ENCODE data around the gene RAPGEF3.
A peak's percentile ranks its signal among the peaks of the same experiment; 100 is the strongest.

The RAPGEF3 gene

DNA sequence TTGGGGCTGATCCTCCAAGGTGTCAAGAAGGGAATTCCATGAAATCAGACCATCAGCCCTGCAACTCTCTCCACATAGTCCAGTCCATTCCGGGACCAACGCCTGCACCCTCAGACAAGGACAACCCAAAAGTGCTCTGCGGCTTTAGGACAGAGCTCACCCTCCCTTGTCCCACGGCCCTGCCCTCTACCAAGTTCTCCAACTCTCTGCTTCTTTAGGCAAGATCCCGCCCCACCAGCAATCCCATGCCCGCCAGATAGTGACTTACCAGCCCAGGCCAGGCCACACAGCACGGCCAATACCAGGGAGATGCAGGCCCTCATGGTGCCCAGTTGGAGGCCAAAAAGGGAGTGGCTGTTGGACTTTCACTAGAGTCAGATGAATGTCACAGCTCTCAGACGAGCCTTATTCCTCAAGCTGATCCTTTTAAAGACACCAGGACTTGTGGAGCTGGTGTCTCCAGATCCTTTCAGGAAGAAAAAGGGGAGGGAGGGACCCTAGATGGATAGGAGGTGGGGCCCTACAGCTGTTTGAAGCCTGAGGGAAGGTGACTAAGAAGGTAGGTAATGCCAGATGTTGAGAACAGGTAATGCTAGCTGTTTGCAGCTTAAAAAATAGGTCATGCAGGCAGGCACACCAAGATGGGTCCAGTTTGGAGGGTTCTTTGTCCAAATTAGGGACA lies 33.4 kb downstream of the RAPGEF3 start, which contains the start of gene ENDOU:
Gene ENDOU (minus strand): TSS at position 400 of the 682 bp plus-strand sequence. CDS start 77 bp downstream, at position 323.
- H3K27ac ChIP-seq (ENCODE audit: insufficient read depth, low read length, poor library complexity, severe bottlenecking): no peak within 1 kb of the TSS
- H3K4me1 ChIP-seq (ENCODE audit: control insufficient read depth, insufficient read depth, low read length, poor library complexity, severe bottlenecking): peaks cover 6% of the 10 kb centered on the region
- no peaks in the 10 kb centered on the region for H3K9me3 ChIP-seq (ENCODE audit: control insufficient read depth, low read length)
- no peak for DNase-seq
- H3K36me3 ChIP-seq (ENCODE audit: control insufficient read depth, insufficient read depth, low read length): no peaks in the 10 kb centered on the region
- H3K4me3 ChIP-seq (ENCODE audit: insufficient read depth, low read depth, low read length, poor library complexity, severe bottlenecking): no peak within 1 kb of the TSS
- no peaks in the 10 kb centered on the region for H3K27me3 ChIP-seq (replicated peaks; ENCODE audit: control insufficient read depth, insufficient read depth, low read length, poor library complexity, severe bottlenecking)

DNA sequence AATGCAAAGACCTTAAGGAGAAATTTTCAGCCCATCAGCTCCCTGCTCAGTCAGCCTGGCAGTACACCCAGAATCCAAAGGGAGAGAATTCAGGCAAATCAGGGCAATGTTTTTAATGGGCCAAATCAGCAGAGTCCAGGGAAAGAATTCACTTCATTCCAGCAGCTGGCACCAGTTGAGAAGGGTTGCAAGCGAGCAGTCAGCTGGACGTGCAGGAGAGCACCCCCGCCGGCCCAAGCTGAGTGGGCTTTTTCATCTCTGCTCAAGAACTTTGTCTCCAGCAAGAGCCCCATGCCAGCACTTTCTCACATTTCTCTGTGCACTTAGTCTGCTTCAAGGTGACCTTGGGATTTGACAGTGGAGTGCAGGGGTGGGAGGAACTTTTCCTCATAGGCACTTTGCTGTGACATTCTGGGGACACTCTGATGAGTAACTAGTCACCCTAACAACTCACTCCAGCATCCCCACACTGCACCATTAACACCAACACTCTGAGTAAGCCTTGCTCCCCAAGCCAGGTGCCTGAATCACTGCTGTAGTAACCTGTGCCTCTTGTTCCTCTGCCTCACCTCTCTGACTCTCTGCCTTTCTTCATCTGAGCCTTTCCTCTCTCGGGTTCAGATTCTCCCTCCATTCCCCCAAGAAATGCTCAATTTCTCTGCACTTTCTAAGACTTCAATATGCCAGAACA lies 35.6 kb downstream of the RAPGEF3 start:
- no peaks in the 10 kb centered on the region for H3K9me3 ChIP-seq (ENCODE audit: control insufficient read depth, low read length)
- H3K27me3 ChIP-seq (replicated peaks; ENCODE audit: control insufficient read depth, insufficient read depth, low read length, poor library complexity, severe bottlenecking): no peaks in the 10 kb centered on the region
- H3K27ac ChIP-seq (ENCODE audit: insufficient read depth, low read length, poor library complexity, severe bottlenecking): no peak overlapping the region
- H3K4me3 ChIP-seq (ENCODE audit: insufficient read depth, low read depth, low read length, poor library complexity, severe bottlenecking): no peak overlapping the region
- no peaks in the 10 kb centered on the region for H3K36me3 ChIP-seq (ENCODE audit: control insufficient read depth, insufficient read depth, low read length)
- no peak for DNase-seq
- peaks cover 8% of the 10 kb centered on the region for H3K4me1 ChIP-seq (ENCODE audit: control insufficient read depth, insufficient read depth, low read length, poor library complexity, severe bottlenecking)

DNA sequence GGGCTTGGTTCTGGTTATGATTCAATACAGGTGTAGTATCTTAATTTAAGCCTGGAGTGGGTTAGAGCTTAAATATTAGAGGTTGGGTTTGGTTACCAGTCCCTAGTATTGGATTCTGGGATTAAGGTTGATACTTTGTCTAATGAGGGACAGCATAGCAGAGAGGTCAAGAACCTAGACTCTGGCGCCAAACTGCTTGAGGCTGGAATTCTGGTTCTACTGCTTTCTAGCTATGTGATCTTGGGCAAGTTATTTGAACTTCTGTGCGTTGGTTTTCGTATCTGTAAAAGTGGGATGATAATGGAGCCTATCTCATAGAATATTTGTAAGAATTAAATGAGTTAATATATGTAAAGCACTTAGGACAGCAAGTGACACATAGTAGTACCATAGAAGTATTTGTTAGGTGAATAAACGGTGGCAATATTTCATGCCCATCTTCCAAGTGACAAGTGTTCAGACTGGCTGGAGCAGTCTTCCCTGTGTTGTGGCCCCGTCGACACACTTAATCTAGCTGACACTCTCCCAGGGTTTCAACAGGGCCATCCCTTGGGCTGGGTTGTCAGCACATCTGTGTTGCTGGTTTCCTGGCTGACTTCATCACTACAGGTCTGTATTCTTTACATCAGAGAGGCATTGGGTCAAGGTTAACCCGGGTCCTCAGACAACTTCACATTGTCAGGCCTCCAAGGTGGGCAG lies 36.4 kb downstream of the RAPGEF3 start:
- no peak overlapping the region for H3K4me3 ChIP-seq (ENCODE audit: insufficient read depth, low read depth, low read length, poor library complexity, severe bottlenecking)
- no peaks in the 10 kb centered on the region for H3K9me3 ChIP-seq (ENCODE audit: control insufficient read depth, low read length)
- H3K27ac ChIP-seq (ENCODE audit: insufficient read depth, low read length, poor library complexity, severe bottlenecking): no peak overlapping the region
- peaks cover 16% of the 10 kb centered on the region for H3K4me1 ChIP-seq (ENCODE audit: control insufficient read depth, insufficient read depth, low read length, poor library complexity, severe bottlenecking)
- H3K36me3 ChIP-seq (ENCODE audit: control insufficient read depth, insufficient read depth, low read length): no peaks in the 10 kb centered on the region
- no peaks in the 10 kb centered on the region for H3K27me3 ChIP-seq (replicated peaks; ENCODE audit: control insufficient read depth, insufficient read depth, low read length, poor library complexity, severe bottlenecking)
- no peak for DNase-seq

DNA sequence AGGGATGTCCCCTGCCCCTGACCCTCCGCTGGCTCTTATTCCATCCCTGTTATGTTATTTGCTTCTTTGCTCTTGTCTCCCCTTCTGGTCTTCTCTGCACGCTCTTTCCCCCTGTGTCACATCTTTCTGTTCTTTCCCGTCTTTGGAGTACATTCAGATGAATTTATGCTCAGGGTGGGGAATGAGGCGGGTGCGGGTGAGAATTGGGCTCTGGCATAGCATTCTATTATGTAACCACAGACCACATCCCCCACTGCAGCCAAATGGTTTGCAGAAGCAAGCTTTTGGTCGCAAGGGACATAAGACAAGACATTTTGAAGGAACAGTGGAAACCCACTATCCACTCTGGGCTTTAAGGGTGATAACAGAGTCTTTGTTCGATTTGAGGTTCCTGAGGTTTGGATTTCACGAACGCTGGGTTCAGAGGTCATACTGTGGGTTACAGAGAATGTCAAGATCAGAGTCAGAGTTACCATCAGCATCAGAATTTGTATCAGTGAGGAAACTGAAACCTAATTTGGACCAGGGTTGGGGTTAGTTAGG lies 37.2 kb downstream of the RAPGEF3 start:
- Histone ChIP-seq H3K4me3 (ENCODE audit: insufficient read depth, low read depth, low read length, poor library complexity, severe bottlenecking) (no peak overlapping the region), H3K9me3 (ENCODE audit: control insufficient read depth, low read length) (no peaks in the 10 kb centered on the region), H3K36me3 (ENCODE audit: control insufficient read depth, insufficient read depth, low read length) (no peaks in the 10 kb centered on the region), H3K27me3 (replicated peaks; ENCODE audit: control insufficient read depth, insufficient read depth, low read length, poor library complexity, severe bottlenecking) (no peaks in the 10 kb centered on the region), H3K27ac (ENCODE audit: insufficient read depth, low read length, poor library complexity, severe bottlenecking) (no peak overlapping the region), H3K4me1 (ENCODE audit: control insufficient read depth, insufficient read depth, low read length, poor library complexity, severe bottlenecking) (peaks cover 24% of the 10 kb centered on the region)
- DNase-seq: no peak

DNA sequence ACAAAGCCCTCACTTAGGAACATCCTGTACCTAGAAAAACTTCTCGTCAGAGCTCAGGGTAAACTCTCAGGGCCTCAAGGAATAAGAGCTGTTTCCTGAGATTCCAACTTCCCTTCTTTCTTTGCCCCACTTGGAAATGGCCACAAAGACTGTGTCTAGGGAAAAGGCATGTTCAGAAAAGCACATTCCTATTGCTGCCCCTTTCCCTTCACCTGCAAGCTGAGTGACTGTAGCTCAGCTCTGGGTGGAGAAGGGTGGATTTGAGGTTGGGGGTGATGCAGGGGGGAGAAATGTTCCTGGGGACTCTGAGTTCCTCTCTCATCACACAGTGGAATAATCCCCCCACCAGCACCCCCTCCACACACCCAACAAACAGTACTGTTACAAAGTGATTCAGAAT lies 40.1 kb downstream of the RAPGEF3 start:
- Histone ChIP-seq H3K9me3 (ENCODE audit: control insufficient read depth, low read length) (no peaks in the 10 kb centered on the region), H3K27me3 (replicated peaks; ENCODE audit: control insufficient read depth, insufficient read depth, low read length, poor library complexity, severe bottlenecking) (no peaks in the 10 kb centered on the region), H3K27ac (ENCODE audit: insufficient read depth, low read length, poor library complexity, severe bottlenecking) (no peak overlapping the region), H3K36me3 (ENCODE audit: control insufficient read depth, insufficient read depth, low read length) (no peaks in the 10 kb centered on the region), H3K4me1 (ENCODE audit: control insufficient read depth, insufficient read depth, low read length, poor library complexity, severe bottlenecking) (peaks cover 27% of the 10 kb centered on the region), H3K4me3 (ENCODE audit: insufficient read depth, low read depth, low read length, poor library complexity, severe bottlenecking) (no peak overlapping the region)
- no peak for DNase-seq

DNA sequence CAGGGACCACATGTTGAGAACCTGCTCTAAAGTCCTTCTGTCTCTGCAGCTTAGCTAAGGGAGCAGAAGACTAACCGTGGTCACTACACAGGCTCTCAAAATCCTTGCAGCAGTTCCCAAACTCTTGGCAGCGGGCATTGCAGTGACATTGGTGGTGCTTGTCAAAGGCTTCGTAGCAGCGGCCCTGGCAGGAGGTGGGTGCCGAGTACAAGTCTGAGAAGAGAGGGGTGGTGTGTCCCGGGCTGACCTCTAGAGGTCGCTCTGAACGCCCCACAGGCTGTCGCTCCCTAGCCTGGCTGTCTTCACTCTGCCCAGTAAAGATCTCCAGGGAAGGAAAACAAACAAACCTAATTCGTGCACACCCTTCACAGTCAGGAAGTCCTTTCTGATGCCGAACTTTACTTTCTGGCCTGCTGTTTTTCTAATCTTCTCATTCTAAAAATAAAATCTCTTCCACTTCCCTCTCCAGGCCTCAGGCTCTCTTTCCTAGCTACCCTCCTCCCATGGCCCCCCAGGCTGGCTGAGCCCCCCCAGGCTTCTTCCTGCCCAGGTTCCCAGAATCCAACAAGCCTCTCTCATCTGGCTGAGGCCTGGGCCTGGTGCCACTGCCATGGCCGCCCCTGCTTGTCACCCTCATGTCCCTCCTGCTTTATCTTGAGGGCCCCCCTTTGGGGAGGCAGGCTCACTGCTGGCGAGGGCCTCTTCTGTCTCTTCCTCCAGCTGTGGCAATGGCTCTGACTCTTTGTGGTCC lies 41.1 kb downstream of the RAPGEF3 start:
- H3K4me1 ChIP-seq (ENCODE audit: control insufficient read depth, insufficient read depth, low read length, poor library complexity, severe bottlenecking): peaks cover 27% of the 10 kb centered on the region
- H3K27ac ChIP-seq (ENCODE audit: insufficient read depth, low read length, poor library complexity, severe bottlenecking): peak overlapping the region; percentile 43
- H3K36me3 ChIP-seq (ENCODE audit: control insufficient read depth, insufficient read depth, low read length): no peaks in the 10 kb centered on the region
- no peaks in the 10 kb centered on the region for H3K9me3 ChIP-seq (ENCODE audit: control insufficient read depth, low read length)
- no peak overlapping the region for H3K4me3 ChIP-seq (ENCODE audit: insufficient read depth, low read depth, low read length, poor library complexity, severe bottlenecking)
- peak in 2 of 3 donors; percentile 21 to 39 for DNase-seq
- H3K27me3 ChIP-seq (replicated peaks; ENCODE audit: control insufficient read depth, insufficient read depth, low read length, poor library complexity, severe bottlenecking): no peaks in the 10 kb centered on the region

- no peak for DNase-seq
- Histone ChIP-seq H3K36me3 (ENCODE audit: control insufficient read depth, insufficient read depth, low read length) (no peaks in the 10 kb centered on the region), H3K27me3 (replicated peaks; ENCODE audit: control insufficient read depth, insufficient read depth, low read length, poor library complexity, severe bottlenecking) (no peaks in the 10 kb centered on the region), H3K4me1 (ENCODE audit: control insufficient read depth, insufficient read depth, low read length, poor library complexity, severe bottlenecking) (peaks cover 27% of the 10 kb centered on the region), H3K4me3 (ENCODE audit: insufficient read depth, low read depth, low read length, poor library complexity, severe bottlenecking) (no peak overlapping the region), H3K9me3 (ENCODE audit: control insufficient read depth, low read length) (no peaks in the 10 kb centered on the region), H3K27ac (ENCODE audit: insufficient read depth, low read length, poor library complexity, severe bottlenecking) (no peak overlapping the region)
These were observed 41.6 kb downstream of the RAPGEF3 start for GRCh38 chr12:47717046-47717442.

GRCh38 chr12:47715877-47716548 lies 42.7 kb downstream of the RAPGEF3 start:
- no peaks in the 10 kb centered on the region for H3K9me3 ChIP-seq (ENCODE audit: control insufficient read depth, low read length)
- H3K4me3 ChIP-seq (ENCODE audit: insufficient read depth, low read depth, low read length, poor library complexity, severe bottlenecking): no peak overlapping the region
- H3K4me1 ChIP-seq (ENCODE audit: control insufficient read depth, insufficient read depth, low read length, poor library complexity, severe bottlenecking): peaks cover 21% of the 10 kb centered on the region
- no peaks in the 10 kb centered on the region for H3K27me3 ChIP-seq (replicated peaks; ENCODE audit: control insufficient read depth, insufficient read depth, low read length, poor library complexity, severe bottlenecking)
- no peak for DNase-seq
- H3K27ac ChIP-seq (ENCODE audit: insufficient read depth, low read length, poor library complexity, severe bottlenecking): no peak overlapping the region
- no peaks in the 10 kb centered on the region for H3K36me3 ChIP-seq (ENCODE audit: control insufficient read depth, insufficient read depth, low read length)

DNA sequence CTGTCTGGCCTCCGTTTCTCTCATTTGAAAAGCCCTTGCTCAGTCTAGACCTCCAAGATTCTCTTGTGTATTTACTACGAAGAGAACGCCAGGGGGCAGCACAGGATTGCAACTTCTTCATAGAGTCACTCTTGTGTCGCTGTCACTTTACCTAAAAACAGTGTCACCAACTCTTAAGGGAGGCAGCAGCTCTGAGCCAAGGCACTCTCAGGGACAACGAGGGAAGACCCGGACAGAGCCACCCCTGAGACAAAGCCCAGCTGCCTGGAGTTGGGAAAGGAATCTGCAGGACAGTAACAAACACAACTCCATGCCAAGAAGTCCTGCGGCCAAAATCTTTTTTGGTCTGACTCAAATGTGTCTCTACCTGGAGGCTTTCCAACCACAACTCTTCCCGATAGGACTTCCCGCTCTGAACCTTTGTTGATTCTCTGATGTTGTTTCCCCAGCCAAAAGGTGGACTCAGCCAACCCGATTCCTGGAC lies 43.2 kb downstream of the RAPGEF3 start:
- Histone ChIP-seq H3K27ac (ENCODE audit: insufficient read depth, low read length, poor library complexity, severe bottlenecking) (no peak overlapping the region), H3K4me3 (ENCODE audit: insufficient read depth, low read depth, low read length, poor library complexity, severe bottlenecking) (no peak overlapping the region), H3K4me1 (ENCODE audit: control insufficient read depth, insufficient read depth, low read length, poor library complexity, severe bottlenecking) (peaks cover 21% of the 10 kb centered on the region), H3K27me3 (replicated peaks; ENCODE audit: control insufficient read depth, insufficient read depth, low read length, poor library complexity, severe bottlenecking) (no peaks in the 10 kb centered on the region), H3K36me3 (ENCODE audit: control insufficient read depth, insufficient read depth, low read length) (no peaks in the 10 kb centered on the region), H3K9me3 (ENCODE audit: control insufficient read depth, low read length) (no peaks in the 10 kb centered on the region)
- DNase-seq: peak; percentile 51 to 72 (median 57)

All from effector memory CD4-positive, alpha-beta T cell (primary cell).